PC-9 (cell line): ENCODE data around the gene KDM6A. TPM values are rescaled to one million over a fixed set of nuclear protein-coding genes. Genes with fewer than 3 reads are reported as not detected.

Experiments
- BruUV-seq: library from RNA; stranded (reverse); fragments of 400-500 nt; replicated peaks from 2 replicates; lab custom pipeline; 2021; lab: Mats Ljungman, UMichigan
- CTCF ChIA-PET: fragments of 300-600 bp; sonication (Branson Sonifier 250); formaldehyde crosslinking; loops from one replicate; lab custom pipeline; 2022; ENCODE audit warnings: antibody characterized with exemption; lab: Charles Lee
- POLR2A ChIA-PET: fragments of 300-600 bp; sonication (Branson Sonifier 250); formaldehyde crosslinking; loops from one replicate; lab custom pipeline; 2022; ENCODE audit warnings: antibody characterized with exemption; ENCODE audit not compliant: unreplicated experiment; lab: Charles Lee
- DNase-seq, 2 experiments: peaks; one replicate each; pipeline versions ENCODE4 v3.0.0 to v3.0.0-alpha.2; 2015 to 2022; ENCODE audit warnings: mixed read lengths in 1 of 2
- H2AFZ ChIP-seq: fragments of 200-600 bp; sonication (generic); 2 replicates; pipeline ENCODE4 v1.8.1; 2017; ENCODE audit warnings: antibody characterized with exemption
- H3F3A ChIP-seq: fragments of 200-600 bp; sonication (generic); 2 replicates; pipeline ENCODE4 v1.8.1; 2017; ENCODE audit warnings: antibody characterized with exemption, mild to moderate bottlenecking, low read depth; ENCODE audit not compliant: insufficient read depth
- H3K27ac ChIP-seq: fragments of 200-600 bp; sonication (generic); 2 replicates; pipeline ENCODE4 v1.6.1; 2016; ENCODE audit warnings: mixed run types
- H3K27me3 ChIP-seq: fragments of 200-600 bp; sonication (generic); 2 replicates; pipeline ENCODE4 v1.6.1; 2016; ENCODE audit warnings: low read depth, mixed run types; ENCODE audit not compliant: insufficient read depth
- H3K36me3 ChIP-seq: fragments of 200-600 bp; sonication (generic); 2 replicates; pipeline ENCODE4 v1.6.1; 2016; ENCODE audit warnings: low read depth, mixed run types
- H3K4me1 ChIP-seq: fragments of 200-600 bp; sonication (generic); replicated peaks from 2 replicates; pipeline ENCODE4 v1.6.1; 2016; ENCODE audit warnings: mixed run types; ENCODE audit not compliant: insufficient read depth
- H3K4me2 ChIP-seq: fragments of 200-600 bp; sonication (generic); 2 replicates; pipeline ENCODE4 v1.6.1; 2017; ENCODE audit warnings: mixed run types
- H3K4me3 ChIP-seq: fragments of 200-600 bp; sonication (generic); 2 replicates; pipeline ENCODE4 v1.6.1; 2016; ENCODE audit warnings: mixed run types
- H3K79me2 ChIP-seq: fragments of 200-600 bp; sonication (generic); 2 replicates; pipeline ENCODE4 v1.6.1; 2017; ENCODE audit warnings: low read depth, mixed run types
- H3K9me2 ChIP-seq: fragments of 200-600 bp; sonication (generic); 2 replicates; pipeline ENCODE4 v1.8.1; 2017; ENCODE audit warnings: mild to moderate bottlenecking; ENCODE audit not compliant: insufficient read depth
- H3K9me3 ChIP-seq: fragments of 200-600 bp; sonication (generic); 2 replicates; pipeline ENCODE4 v1.8.1; 2016; ENCODE audit warnings: low read depth; ENCODE audit not compliant: insufficient read depth
- H4K20me1 ChIP-seq: fragments of 200-600 bp; sonication (generic); 2 replicates; pipeline ENCODE4 v1.8.1; 2017; ENCODE audit not compliant: insufficient read depth
- CTCF ChIP-seq: fragments of 200-600 bp; sonication (generic); conservative IDR thresholded peaks from 2 replicates; pipeline ENCODE4 v1.6.1; 2017; ENCODE audit warnings: mixed run types, antibody characterized with exemption, mild to moderate bottlenecking, moderate library complexity
- EZH2 ChIP-seq: fragments of 200-600 bp; sonication (generic); IDR thresholded peaks from 2 replicates; pipeline ENCODE4 v1.8.0; 2017; ENCODE audit warnings: antibody characterized with exemption, low read depth
- intact Hi-C: fragments of 100-400 bp; cut with micrococcal nuclease; formaldehyde crosslinking; loops from one replicate; pipeline ENCODE4 v1.10.0; 2022; ENCODE audit not compliant: unreplicated experiment
- total RNA-seq: library from RNA; stranded (reverse); gene quantifications from 2 replicates; pipeline ENCODE4 v1.2.3, GENCODE V29; 2021

KDM6A gene
- total RNA-seq, 1 experiment from 2014 or later = 20.5 TPM

- no peaks in the 10 kb centered on the region for H3K9me3 ChIP-seq
- H3K4me1 ChIP-seq = 0 out of 2 replicates have a peak, but pooled peaks cover under 1% of the 10 kb centered on the region
- no peak for DNase-seq
- no peak overlapping the region for H2AFZ ChIP-seq
- intact Hi-C loops = no loop called here
- POLR2A ChIA-PET = no interaction called here
- H3K79me2 ChIP-seq = no peaks in the 10 kb centered on the region
- H3K4me3 ChIP-seq = no peak overlapping the region
- H3K36me3 ChIP-seq = no peaks in the 10 kb centered on the region
- no peaks in the 10 kb centered on the region for H3K27me3 ChIP-seq
- H3K4me2 ChIP-seq = no peak overlapping the region
- BruUV-seq = no TSS peak
- no peaks in the 10 kb centered on the region for H3F3A ChIP-seq
- H3K27ac ChIP-seq = no peak overlapping the region
- CTCF ChIA-PET = no interaction called here
- TF ChIP-seq EZH2 = no peak
- no peak for TF ChIP-seq CTCF
- no peaks in the 10 kb centered on the region for H3K9me2 ChIP-seq
- H4K20me1 ChIP-seq = no peaks in the 10 kb centered on the region
Measured at GRCh38 chrX:44961817-44962607, 89.0 kb downstream of the KDM6A start.

GRCh38 chrX:44962944-44963343, 90.0 kb downstream of the KDM6A start:
- intact Hi-C loops = no loop called here
- Histone ChIP-seq H3K9me2 (no peaks in the 10 kb centered on the region), H3K79me2 (no peaks in the 10 kb centered on the region), H3K27ac (no peak overlapping the region), H3F3A (no peaks in the 10 kb centered on the region), H3K4me2 (no peak overlapping the region), H3K36me3 (no peaks in the 10 kb centered on the region), H3K4me1 (0 out of 2 replicates have a peak, but pooled peaks cover 9% of the 10 kb centered on the region), H4K20me1 (no peaks in the 10 kb centered on the region), H2AFZ (no peak overlapping the region), H3K4me3 (no peak overlapping the region), H3K27me3 (no peaks in the 10 kb centered on the region), H3K9me3 (no peaks in the 10 kb centered on the region)
- no peak for TF ChIP-seq CTCF
- no peak for TF ChIP-seq EZH2
- ChIA-PET POLR2A (no interaction called here), CTCF (no interaction called here)
- no TSS peak for BruUV-seq
- no peak for DNase-seq

DNA sequence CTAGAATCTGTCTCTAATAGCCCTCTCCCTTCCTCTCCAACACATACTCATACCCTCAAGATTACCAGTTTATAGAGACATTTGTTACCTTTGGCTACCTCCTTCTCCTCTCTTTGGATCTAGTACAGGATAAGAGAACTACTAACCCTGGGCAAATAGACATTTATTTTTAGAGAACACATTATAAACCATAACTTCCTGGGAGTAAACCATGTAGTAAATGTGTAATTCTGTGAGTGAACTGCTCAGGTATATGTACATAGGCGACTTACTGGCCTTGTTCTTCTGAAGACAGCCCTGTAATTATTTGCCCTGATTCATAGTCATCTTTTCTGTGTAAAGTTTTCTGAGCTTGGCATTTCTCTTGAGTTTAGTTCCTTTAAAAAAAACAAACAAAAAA, 94.2 kb downstream of the KDM6A start:
- H3K4me1 ChIP-seq = 0 out of 2 replicates have a peak, but pooled peaks cover 9% of the 10 kb centered on the region
- BruUV-seq = no TSS peak
- H3F3A ChIP-seq = no peaks in the 10 kb centered on the region
- no peaks in the 10 kb centered on the region for H3K9me2 ChIP-seq
- no peaks in the 10 kb centered on the region for H4K20me1 ChIP-seq
- TF ChIP-seq CTCF (no peak), EZH2 (no peak)
- ChIA-PET POLR2A (no interaction called here), CTCF (no interaction called here)
- intact Hi-C loops = no loop called here
- no peak overlapping the region for H3K4me2 ChIP-seq
- H3K9me3 ChIP-seq = no peaks in the 10 kb centered on the region
- DNase-seq = no peak
- H2AFZ ChIP-seq = no peak overlapping the region
- no peaks in the 10 kb centered on the region for H3K36me3 ChIP-seq
- no peaks in the 10 kb centered on the region for H3K27me3 ChIP-seq
- no peaks in the 10 kb centered on the region for H3K79me2 ChIP-seq
- H3K27ac ChIP-seq = no peak overlapping the region
- H3K4me3 ChIP-seq = no peak overlapping the region
